Mucosa of rectum (tissue), 2 donors: ENCODE results near the gene ANKMY1.
A peak's percentile ranks its signal among the peaks of the same experiment; 100 is the strongest.

ENCODE experiments used
- H3K27ac ChIP-seq, 2 donors: one replicate each; pipeline ENCODE4 v1.7.0; 2013; ENCODE audit warnings: inconsistent platforms in 2 of 2, low read depth in 2 of 2, low read length in 2 of 2
- H3K27me3 ChIP-seq, 2 donors: one replicate each; pipeline ENCODE4 v1.7.0; 2013; ENCODE audit warnings: low read length in 2 of 2; ENCODE audit not compliant: control insufficient read depth in 2 of 2, insufficient read depth in 2 of 2
- H3K36me3 ChIP-seq, 2 donors: one replicate each; pipeline ENCODE4 v1.7.0; 2013; ENCODE audit warnings: low read length in 2 of 2; ENCODE audit not compliant: control insufficient read depth in 2 of 2, insufficient read depth in 2 of 2
- H3K4me1 ChIP-seq, 2 donors: one replicate each; pipeline ENCODE4 v1.7.0; 2013; ENCODE audit warnings: low read length in 2 of 2, mild to moderate bottlenecking in 1 of 2; ENCODE audit not compliant: control insufficient read depth in 2 of 2, insufficient read depth in 2 of 2
- H3K4me3 ChIP-seq, 2 donors: one replicate each; pipeline ENCODE4 v1.7.0; 2013; ENCODE audit warnings: low read length in 2 of 2
- H3K9ac ChIP-seq, 2 donors: one replicate each; pipeline ENCODE4 v1.7.0; 2013; ENCODE audit warnings: low read length in 2 of 2, low read depth in 1 of 2, mild to moderate bottlenecking in 1 of 2
- H3K9me3 ChIP-seq, 2 donors: one replicate each; pipeline ENCODE4 v1.7.0; 2013; ENCODE audit warnings: low read length in 2 of 2; ENCODE audit not compliant: control insufficient read depth in 2 of 2
- donor health status: healthy.
- donor health status: Normal muscosa, but diverticular disease.

The ANKMY1 gene

DNA sequence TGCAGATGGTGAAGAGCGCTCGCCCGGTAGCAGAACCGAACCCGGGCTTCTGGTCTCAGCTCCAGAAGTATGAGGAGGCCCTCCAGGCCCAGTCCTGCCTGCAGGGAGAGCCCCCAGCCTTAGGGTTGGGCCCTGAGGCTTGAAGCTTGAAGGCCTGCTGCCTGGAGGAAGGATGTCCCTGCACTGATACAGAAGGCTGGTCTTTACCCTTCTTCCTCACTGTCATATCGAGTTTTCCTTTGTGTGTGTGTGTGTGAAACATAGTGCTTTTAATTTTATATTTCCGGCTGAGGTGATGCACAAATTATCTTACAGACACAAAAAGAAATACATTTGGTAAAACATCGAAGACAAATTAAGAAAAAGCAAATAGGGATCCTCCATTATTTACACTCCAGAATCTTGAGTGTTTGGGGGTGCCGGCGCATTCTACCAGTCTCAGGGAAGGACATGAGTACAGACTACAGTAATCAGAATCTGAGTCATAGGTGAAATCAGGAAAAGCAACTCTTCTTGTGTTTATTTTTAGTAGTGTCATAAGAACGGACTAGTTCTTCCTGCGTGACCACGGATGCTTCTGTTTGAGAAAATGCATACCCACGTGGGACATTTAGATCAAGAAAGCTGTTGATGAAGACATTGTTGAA, 3.7 kb upstream of the ANKMY1 start:
- Histone ChIP-seq H3K9ac (peak overlapping the region; percentile 79 to 92), H3K27me3 (no peaks in the 10 kb centered on the region), H3K36me3 (peaks cover 0 to 2% of the 10 kb centered on the region in 2 donors), H3K4me3 (peak overlapping the region; percentile 77 to 87), H3K4me1 (peaks cover 41% of the 10 kb centered on the region in 2 donors), H3K27ac (peak overlapping the region; percentile 95 to 97), H3K9me3 (no peaks in the 10 kb centered on the region)

DNA sequence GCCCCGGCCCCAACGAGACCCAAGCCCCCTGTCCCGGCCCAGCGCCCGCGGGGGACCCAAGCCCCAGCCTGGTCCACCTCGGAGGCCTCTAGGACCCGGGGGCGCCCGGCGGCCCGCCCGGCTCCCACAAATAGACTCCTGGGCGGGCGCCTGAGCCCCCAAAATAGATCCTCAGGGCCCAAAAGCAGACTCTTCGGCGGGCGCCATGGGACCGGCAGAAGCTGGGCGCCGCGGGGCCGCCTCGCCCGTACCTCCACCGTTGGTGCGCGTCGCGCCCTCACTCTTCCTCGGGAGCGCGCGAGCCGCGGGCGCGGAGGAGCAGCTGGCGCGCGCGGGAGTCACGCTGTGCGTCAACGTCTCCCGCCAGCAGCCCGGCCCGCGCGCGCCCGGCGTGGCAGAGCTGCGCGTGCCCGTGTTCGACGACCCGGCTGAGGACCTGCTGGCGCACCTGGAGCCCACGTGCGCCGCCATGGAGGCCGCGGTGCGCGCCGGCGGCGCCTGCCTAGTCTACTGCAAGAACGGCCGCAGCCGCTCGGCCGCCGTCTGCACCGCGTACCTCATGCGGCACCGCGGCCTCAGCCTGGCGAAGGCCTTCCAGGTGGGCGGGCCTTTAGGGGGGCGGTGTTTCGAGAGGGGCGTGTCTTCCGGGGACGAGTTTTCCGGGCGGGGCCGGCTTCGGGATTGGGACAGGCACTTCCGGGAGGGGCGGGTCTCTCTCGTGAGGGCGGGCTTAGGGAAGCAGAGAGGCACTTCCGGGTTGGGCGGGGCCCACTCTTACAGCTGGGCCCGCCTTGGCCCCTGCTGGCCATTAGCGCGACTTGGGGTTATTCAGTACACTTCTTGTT, 2.9 kb upstream of the ANKMY1 start:
- Histone ChIP-seq H3K4me3 (peak overlapping the region; percentile 77 to 87), H3K9ac (peak overlapping the region; percentile 92 to 93), H3K9me3 (no peaks in the 10 kb centered on the region), H3K36me3 (peaks cover 0 to 2% of the 10 kb centered on the region in 2 donors), H3K27ac (peak overlapping the region; percentile 95 to 97), H3K27me3 (no peaks in the 10 kb centered on the region), H3K4me1 (peaks cover 35 to 36% of the 10 kb centered on the region in 2 donors)

DNA sequence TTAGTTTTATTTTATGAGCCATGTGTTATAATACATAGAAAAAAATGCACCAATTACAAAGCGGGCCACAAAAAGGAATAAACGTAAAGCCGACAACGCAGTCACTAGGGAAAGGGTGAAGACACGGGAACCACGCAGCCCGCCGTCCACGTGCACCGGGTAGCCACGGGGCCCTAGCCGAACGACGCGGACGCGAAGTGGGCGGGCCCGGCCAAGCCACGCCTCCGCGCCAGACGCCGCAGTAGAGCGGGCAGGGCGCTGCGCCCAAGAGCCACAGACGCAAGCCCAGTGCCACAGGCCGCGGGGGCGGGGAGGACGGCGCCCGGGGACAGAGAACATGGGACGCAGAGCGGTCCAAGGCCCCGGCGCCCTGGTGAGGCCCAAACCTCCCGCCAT, 2.3 kb upstream of the ANKMY1 start, which contains the start of gene DUSP28:
DUSP28 (plus strand) TSS at position 274 of the 396 bp plus-strand sequence. CDS start 328 bp downstream, outside the sequence.
- Histone ChIP-seq H3K27me3 (no peaks in the 10 kb centered on the region), H3K9me3 (no peaks in the 10 kb centered on the region), H3K27ac (peak within 1 kb of the TSS; percentile 95 to 97), H3K36me3 (peaks cover 2% of the 10 kb centered on the region in 2 donors), H3K4me1 (peaks cover 29 to 30% of the 10 kb centered on the region in 2 donors), H3K9ac (peak within 1 kb of the TSS; percentile 92 to 93), H3K4me3 (peak within 1 kb of the TSS; percentile 77 to 87)

DNA sequence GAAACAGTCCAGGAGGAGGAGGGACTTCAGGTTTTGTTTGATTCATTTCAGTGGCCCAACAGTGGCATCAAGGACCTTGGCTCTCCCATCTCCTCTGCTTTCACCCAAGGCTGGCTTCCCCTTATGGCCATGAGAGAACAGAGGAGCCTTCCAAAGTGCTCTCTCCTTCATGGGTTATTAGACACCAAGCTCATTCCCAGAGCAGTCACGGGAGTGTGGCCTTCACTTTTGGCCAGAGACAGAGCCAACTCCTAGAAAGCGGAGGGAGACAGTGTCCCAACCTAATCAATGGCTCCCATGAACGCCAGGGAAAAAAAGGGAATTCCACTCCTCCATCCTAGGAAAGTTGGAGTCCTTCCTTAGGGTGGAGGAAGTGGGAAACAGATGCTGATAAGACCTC, 1.5 kb upstream of the ANKMY1 start:
- H3K27ac ChIP-seq, result no peak overlapping the region
- H3K4me3 ChIP-seq, result peak overlapping the region in 1 of 2 donors; percentile 71
- H3K4me1 ChIP-seq, result peaks cover 21 to 23% of the 10 kb centered on the region in 2 donors

DNA sequence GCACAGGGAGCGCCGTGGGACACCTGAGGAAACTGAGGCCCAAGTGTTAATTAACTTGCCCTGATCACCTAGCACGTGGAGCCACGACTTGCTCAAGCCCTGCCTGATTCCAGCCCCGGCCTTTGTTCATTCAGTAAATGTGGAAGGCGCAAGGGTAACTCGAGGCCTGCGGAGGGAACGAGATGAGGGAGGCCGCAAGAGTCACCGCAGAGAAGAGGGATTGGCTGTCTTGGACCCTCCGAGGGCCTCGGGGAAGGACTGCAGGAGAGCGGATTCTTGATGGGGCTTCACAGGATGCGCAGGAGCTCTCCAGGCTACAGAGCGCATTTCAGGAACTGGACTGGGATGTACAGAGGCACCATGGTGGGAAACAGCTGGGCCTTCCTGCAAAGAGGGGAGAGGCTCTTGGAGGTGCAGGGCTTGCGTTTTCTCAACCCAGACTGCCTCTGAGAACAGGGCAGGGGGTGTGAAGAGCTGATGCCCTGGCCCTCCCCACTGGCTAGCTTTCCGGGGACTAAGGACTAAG, 511 bp upstream of the ANKMY1 start:
- no peaks in the 10 kb centered on the region for H3K27me3 ChIP-seq
- peaks cover 8 to 10% of the 10 kb centered on the region in 2 donors for H3K36me3 ChIP-seq
- no peaks in the 10 kb centered on the region for H3K9me3 ChIP-seq
- H3K27ac ChIP-seq, result no peak overlapping the region
- peaks cover 18 to 23% of the 10 kb centered on the region in 2 donors for H3K4me1 ChIP-seq
- H3K4me3 ChIP-seq, result no peak overlapping the region
- H3K9ac ChIP-seq, result no peak overlapping the region

More for the DNA sequence above, 1.5 kb upstream of the ANKMY1 start:
- Histone ChIP-seq H3K9ac (no peak overlapping the region), H3K27me3 (no peaks in the 10 kb centered on the region), H3K9me3 (no peaks in the 10 kb centered on the region), H3K36me3 (peaks cover 6 to 7% of the 10 kb centered on the region in 2 donors)

DNA sequence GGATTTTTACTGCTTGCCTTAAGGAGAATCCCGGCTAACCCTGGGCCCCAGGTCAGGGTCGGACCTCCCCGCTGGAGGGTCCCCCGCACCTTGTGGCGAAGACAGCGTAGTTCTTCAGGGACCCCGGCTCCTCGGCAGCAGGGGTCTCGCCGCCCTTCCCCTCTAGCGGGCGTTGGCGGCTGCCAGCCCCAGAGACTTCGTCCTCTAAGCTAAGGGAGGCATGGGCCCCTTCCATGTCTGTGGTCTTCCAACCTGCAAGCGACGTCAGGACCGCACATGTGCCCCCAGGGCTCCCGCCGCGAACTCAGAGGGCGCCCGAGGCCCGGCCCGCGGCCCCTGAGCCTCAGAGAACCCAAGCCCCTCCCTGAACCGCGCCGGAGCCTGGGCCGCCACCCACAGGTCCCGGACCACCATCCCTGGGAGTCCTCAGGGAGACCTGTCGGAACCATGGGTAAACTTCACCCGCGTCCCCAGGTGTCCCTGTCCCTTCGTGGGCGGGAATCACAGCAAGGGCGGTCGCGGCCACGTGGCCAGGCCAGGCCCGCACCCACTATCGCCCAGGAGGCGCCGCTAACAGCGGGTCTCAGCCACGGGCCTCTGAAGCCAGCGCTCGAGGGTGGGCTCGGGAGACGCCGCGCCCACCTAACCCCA, 562 bp downstream of the ANKMY1 start:
- Histone ChIP-seq H3K9ac (no peak overlapping the region), H3K9me3 (no peaks in the 10 kb centered on the region), H3K4me1 (peaks cover 15 to 17% of the 10 kb centered on the region in 2 donors), H3K4me3 (peak overlapping the region in 1 of 2 donors; percentile 34), H3K27me3 (no peaks in the 10 kb centered on the region), H3K27ac (no peak overlapping the region), H3K36me3 (peaks cover 15 to 17% of the 10 kb centered on the region in 2 donors)

DNA sequence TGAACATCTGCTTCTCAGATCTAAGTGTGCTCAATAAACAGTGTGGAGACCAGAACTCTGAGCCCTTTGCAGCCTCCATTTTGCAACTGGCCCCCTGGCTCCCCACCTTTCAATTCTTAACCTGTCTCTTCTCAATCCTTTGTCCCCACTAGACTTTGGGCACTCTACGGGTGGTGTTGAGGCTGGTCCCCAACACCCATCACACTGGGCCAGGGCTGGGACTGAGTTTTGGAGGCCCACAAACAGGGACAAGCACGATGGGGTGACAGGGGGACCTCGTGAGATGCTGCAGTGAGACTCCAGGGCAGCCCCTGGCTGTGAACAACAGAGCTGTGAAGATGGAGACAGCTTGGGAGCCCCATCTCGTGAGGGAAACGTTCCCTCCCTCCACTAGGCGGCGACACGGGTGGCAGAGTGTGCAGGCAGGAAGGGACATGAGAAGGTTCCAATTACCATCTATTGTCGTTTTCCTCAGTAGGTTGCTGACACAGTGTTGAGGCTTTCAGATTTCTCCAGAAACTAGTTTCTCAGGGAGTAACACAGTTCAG, 1.2 kb downstream of the ANKMY1 start:
- no peaks in the 10 kb centered on the region for H3K9me3 ChIP-seq
- H3K27me3 ChIP-seq, result no peaks in the 10 kb centered on the region
- H3K4me3 ChIP-seq, result no peak overlapping the region
- H3K4me1 ChIP-seq, result peaks cover 10 to 12% of the 10 kb centered on the region in 2 donors
- H3K27ac ChIP-seq, result no peak overlapping the region
- no peak overlapping the region for H3K9ac ChIP-seq
- peaks cover 15 to 17% of the 10 kb centered on the region in 2 donors for H3K36me3 ChIP-seq

DNA sequence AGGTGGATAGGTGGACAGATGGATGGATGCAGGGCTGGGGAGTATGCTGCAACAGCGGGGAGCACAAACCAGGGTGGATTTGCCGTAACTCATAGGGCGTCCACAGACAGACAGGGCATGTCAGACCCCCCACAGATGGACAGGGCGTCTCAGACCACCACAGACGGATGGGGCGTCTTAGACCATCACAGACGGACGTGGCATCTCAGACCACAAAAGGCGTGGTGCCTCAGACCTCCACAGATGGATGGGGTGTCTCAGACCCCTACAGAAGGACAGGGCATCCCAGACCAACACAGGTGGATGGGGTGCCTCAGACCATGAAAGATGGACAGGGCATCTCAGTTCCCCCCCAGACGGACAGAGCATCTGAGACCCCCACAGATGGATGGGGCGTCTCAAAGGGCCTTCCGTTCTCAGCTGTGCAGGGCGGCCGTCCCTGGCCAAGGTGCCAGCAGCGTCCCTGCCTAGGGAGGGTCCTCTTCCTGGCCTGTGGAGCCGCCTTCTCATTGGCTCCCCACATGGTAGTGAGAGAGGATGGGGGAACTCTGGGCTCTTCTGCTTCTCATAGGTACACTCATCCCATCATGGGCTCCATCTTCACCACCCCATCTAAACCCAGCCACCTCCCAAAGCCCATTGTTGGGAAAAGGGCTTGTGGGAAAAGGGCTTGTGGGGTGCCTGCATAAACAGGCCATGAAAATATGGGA, 2.1 kb downstream of the ANKMY1 start:
- Histone ChIP-seq H3K36me3 (peaks cover 15 to 24% of the 10 kb centered on the region in 2 donors), H3K27ac (no peak overlapping the region), H3K4me3 (no peak overlapping the region), H3K9ac (no peak overlapping the region), H3K27me3 (no peaks in the 10 kb centered on the region), H3K4me1 (peaks cover 10% of the 10 kb centered on the region in 2 donors), H3K9me3 (peaks cover 0 to 2% of the 10 kb centered on the region in 2 donors)

DNA sequence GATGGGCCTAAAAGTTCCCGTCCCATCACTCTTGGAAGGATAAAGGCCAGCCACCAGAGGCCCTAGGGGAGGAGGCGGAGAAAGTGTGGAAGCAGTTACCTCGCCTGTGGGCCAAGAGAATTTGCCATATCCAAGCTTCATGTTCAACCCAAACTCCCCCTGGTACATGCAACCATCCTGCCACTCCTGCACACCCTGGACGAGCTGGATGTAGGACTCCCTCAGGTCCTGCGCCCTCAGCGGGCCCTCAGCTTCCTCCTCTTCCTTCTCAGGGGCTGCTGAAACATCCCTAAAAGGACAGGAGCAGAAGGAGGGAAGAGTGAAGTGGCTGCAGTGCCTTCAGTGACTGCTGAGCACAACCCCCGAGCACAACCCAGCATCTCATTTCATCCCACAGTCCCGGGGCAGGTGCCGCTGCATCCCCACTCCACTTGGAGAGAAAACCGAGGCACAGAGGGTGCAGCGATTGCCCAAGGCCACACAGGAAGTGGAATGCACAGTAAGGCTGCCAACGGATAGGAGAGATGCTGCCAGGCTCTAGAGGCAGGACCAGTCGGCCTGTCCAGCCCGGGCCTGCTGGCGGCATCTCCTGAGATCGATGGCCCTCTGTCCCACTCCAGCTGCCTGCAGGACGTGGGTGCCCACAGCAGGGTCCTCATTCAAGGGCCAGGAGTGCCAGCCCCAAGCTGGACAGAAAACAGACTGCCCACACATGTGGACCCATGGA, 2.9 kb downstream of the ANKMY1 start:
- Histone ChIP-seq H3K4me3 (no peak overlapping the region), H3K36me3 (peaks cover 15 to 26% of the 10 kb centered on the region in 2 donors), H3K27me3 (no peaks in the 10 kb centered on the region), H3K9ac (no peak overlapping the region), H3K27ac (no peak overlapping the region), H3K4me1 (peaks cover 10% of the 10 kb centered on the region in 2 donors), H3K9me3 (peaks cover 0 to 2% of the 10 kb centered on the region in 2 donors)
